ENCODE results near the gene RANBP3.

Gene RANBP3

GRCh38 chr19:5949792-5950305 lies 28.1 kb downstream of the RANBP3 start:
- DNase-seq, result no peak

GRCh38 chr19:5948752-5949564 lies 29.0 kb downstream of the RANBP3 start:
- no peak for DNase-seq

GRCh38 chr19:5947435-5947834 lies 30.5 kb downstream of the RANBP3 start:
- DNase-seq, result peak; percentile 81

DNA sequence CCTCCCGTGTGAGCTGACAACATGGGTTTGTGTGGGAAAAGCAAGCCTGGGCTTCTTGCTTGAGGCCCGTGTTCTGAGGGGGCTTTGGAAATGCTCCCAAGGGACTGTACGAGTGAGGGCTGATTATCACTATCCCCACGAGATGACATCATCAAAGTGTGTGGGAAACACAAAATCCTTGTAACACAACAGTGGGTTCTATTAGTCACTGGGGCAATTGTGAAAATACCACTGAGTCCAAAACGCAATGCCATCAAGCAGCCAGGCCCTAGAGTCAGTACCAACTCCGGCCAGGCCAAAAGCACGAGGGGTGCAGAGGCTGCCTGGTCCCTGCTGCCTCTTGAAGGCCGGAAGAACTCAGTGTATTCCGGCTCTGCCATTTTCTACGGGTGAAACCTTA lies 34.3 kb downstream of the RANBP3 start:
- peak; percentile 44 for DNase-seq

DNA sequence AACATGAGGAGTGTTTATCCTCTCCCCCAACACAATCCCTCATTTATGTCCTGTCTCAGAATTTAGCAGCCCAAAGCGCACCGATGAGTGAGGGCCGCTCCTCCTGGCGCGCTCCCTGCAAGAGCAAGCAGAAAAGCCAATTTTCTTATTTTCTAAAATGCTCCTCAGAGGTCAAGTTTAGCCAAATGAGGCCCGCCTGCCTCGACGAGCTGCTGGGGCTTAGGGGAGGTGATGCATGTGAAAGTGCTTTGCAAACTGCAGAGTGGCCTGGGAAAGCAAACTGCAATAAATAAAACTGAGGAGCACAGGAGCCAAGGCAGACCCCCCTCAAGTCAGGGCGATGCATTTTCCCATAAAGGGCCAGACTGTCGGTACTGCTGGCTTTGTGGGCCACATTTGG lies 34.9 kb downstream of the RANBP3 start:
- DNase-seq, result no peak

- DNase-seq, result no peak
Measured at GRCh38 chr19:5941673-5942072, 36.3 kb downstream of the RANBP3 start.

DNA sequence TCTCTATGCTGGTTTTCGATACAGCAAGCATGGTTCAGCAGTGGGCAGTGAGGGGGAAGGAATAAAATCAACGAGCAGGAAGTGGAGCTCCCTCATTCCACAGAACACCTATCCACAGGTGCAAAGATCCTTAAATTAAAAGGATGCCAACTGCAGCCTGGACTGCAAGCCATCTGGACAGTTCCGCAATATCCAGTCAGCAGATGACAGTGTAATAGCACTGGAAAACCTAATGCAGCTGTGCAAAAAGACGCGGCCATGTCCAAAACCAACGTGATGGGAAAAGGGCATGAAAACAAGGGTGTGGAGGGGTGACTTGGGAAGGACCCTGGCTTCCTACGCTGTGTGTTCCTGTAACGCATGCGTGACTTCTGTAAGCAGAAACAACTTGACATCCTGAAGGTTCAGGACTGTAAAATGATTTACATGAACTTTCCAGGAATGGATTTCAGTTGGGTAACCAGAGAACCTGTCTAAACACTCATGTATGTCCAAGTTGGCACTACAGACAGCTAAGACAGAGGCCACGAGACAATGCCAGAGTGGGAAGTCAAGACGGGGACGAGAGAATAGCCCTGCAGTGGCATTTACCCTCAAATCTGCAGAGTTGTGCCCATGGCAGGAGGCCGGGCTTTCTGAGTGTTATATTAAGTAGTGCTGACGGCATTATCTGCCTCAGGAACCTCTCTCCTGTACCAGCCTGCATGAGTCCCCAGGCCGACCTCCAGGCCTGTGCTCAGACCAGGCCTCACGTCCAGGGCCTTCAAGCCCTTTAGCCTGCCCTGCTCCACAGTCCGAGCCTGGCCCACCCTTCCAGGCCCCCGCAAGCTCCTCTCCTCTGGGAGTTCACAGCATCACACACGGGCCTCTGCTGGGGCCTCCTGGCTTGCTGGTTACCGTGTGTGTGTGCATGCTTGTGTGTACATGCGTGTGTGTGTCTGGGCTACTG lies 37.4 kb downstream of the RANBP3 start:
- no peak for DNase-seq

DNA sequence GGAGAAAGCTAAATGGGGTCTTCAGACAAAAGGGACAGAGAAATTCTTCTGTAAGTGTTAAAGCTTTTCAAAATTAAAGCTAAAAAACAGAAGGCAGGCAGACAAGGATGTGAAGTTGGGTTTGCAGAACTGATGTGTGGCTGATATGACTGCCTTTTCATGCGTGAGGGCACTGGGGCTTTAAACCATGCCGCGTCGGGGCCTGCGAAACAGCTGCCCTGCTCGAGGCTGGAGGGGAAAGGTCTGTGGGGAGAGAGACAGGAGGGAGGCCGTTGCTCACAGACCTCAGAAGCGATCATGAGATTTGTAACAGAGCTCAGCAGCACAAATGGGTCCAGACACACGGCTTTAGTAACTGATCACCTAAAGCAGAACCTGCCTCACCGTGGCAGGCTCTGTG lies 40.4 kb downstream of the RANBP3 start:
- no peak for DNase-seq

- DNase-seq, result no peak
Measured at GRCh38 chr19:5936292-5936592, 41.7 kb downstream of the RANBP3 start.

- DNase-seq, result no peak
Measured at GRCh38 chr19:5935473-5936291, 42.3 kb downstream of the RANBP3 start.

GRCh38 chr19:5934774-5935472 lies 43.0 kb downstream of the RANBP3 start:
- DNase-seq, result peak; percentile 40

DNA sequence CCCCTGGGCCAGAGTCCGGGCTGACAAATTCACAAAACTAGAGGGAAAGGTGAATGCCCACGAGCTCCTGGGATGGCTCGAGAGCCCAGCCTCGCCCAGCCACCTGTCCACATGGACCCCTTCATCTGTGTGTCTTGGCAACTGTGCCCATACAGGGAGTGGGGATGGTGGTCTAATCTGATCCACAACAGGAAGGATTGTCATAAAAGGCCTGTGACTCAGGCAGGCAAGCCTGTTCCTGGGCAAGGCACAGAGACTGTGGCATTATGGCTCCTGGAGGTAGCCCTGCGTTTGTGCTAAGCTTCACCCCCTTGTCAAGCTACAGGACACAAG lies 43.9 kb downstream of the RANBP3 start:
- no peak for DNase-seq

DNA sequence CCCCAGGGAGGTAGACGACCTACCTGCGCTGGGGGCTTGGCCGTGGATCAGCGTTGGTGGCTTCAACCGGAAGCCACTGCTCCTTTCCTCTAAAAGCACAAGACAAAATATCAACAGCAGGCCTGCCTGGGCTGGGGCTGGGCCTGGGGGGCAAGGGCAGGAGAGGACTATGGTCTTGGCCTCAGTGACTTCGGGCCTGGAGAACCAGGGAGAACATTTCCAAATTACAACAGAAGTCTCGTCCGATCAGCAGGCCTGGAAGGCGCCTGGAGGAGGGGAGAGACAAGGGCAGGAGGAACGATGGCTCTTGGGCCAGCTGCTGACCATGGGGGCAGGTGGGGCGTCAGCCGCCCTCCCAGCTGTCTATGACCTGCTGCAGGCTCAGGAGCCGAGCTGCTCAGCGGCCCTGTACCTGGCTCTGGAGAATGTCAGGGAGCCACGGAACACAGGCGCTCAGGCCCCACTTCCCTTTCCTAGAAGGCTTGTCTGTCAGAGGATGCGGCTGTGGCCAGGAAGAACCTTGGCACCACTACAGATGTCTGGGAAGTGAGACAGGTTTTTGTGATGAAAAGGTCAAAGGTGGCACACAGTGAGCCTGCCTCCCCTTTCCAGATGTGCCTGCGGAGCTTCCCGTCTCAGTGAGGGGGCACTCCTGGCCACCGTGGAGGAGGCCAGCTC lies 44.4 kb downstream of the RANBP3 start:
- no peak for DNase-seq

GRCh38 chr19:5932609-5933262 lies 45.2 kb downstream of the RANBP3 start:
- DNase-seq, result no peak

DNA sequence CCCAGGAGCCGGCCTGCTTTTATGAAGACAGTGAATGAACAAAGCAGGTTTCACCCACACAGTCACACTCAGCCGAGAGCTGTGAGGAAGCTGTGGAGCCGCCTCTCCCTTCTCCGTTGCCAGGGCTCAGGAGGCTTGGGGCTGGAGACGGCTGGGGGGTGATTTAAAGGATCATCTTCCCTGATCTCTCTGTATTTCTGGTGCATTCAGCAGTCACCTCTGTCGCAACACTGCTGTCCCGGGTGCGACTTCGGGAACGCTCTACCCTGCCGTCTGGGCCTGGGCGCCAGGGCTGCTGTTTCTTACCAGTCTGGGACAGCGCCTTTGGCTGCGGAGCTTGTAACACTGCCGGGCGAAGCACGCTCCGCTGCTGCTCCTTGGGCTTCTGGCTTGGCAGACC lies 45.8 kb downstream of the RANBP3 start:
- DNase-seq, result no peak

DNA sequence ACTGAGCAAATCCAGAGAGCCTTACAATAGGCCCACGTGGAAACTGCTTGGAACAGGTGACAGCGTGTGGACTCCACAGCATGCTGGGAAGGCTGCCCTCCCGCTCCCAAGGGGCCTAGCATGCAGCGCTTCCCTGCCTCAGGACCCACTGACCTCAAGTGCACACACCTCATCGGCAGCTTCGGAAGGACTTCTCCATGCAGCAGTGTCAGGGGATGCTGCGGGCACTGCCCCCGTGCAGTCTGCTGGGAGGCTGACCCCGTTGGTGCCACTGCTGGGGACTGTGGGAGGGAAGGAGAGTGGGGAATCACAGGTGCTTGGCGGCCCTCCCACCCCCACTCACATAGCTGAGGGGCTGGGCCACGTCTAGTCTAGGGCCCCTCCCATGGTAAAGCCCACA lies 46.7 kb downstream of the RANBP3 start:
- DNase-seq, result no peak

DNA sequence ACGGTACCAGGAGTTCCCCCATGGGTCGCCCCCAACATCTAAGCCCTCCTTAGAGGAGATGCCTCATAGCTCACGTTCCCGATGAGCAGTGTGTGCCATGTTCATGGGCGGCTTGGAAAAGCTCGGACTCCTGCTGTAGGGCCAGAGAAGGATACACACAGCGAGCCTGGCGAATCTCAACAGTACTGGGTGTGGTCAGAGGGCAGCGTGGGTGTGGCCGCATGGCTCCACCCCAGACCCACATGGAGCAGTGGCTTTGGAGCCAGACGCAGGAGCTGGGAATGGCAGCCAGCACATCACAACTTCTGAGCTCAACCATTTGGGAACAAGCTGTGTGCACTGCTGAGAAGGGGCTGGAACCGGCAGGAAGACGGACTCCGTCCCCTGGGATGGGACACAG lies 48.3 kb downstream of the RANBP3 start:
- DNase-seq, result no peak

GRCh38 chr19:5929179-5929578 lies 48.8 kb downstream of the RANBP3 start:
- DNase-seq, result no peak

DNA sequence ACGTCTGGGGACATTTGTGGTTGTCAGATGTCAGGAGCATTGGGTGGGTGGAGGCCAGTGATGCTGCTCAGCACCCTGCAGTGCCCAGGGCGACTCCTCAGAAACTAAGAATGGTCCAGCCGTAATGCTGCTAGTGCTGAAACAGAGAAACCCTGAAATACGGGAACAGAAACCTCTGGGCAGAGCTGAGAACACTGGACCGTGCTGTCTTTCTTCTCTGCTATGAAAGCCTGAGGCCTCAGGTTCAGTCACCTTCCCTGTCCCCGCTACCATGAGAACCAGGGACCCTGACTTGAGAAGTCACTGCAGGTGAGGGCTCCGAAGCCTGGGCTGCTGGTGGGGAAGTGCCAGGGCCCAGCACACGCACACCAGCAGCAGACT lies 50.5 kb downstream of the RANBP3 start:
- DNase-seq, result no peak

- peak; percentile 94 for DNase-seq
Measured at GRCh38 chr19:5926641-5927440, 51.1 kb downstream of the RANBP3 start.
